ENCODE results near the gene SLC1A3. TPM values are rescaled to one million over a fixed set of nuclear protein-coding genes. Genes with fewer than 3 reads are reported as not detected.
A peak's percentile ranks its signal among the peaks of the same experiment; 100 is the strongest.

The SLC1A3 gene
- total RNA-seq, 1 donor from 2014 or later: 43.5 TPM

DNA sequence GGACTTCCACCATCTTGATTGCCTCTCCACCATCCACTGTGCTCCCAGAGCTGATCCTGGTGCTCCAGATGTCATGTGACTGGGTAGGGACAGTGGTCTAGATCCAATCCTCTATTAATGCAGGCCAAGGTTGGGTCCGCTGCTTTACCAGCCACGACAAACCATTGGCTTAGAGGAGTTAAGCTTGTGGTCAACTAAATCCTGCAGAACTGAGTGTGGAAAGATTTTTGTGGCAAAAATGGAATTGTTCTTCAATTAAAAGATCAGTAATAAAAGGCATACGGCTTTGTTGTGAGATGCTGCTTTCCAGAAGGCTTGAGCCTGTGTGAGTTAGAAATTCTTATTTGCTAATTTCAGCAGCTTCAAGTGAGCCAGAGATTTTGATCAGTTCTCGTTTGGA is 30.7 kb downstream of the SLC1A3 start:
- TF ChIP-seq CTCF (IDR thresholded peaks at IDR 0.05): no peak

DNA sequence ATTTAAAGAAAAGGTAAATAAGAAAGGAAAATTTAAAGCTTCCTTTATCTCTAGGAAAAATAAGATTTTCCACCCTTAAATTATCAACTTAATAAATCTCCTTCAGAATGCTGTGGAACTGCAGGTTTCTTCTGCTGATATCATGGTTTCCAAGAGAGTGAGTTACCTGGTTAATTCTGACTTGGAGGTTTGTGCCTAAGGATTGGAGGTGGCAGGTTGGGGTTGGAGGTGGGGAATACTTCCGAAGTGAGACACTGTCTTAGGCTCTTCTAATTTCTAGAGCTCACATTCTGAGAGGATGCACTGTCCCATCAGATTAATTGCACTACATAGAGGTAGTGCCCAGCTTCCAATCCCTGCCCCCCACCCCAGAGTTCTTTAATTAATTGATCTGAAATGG is 31.1 kb downstream of the SLC1A3 start:
- H3K9me3 ChIP-seq: no peaks in the 10 kb centered on the region
- no peaks in the 10 kb centered on the region for H3K36me3 ChIP-seq
- H3K27ac ChIP-seq: no peak overlapping the region
- ATAC-seq (no peak), DNase-seq (no peak)
- H3K27me3 ChIP-seq: no peaks in the 10 kb centered on the region
- no peak overlapping the region for H3K4me3 ChIP-seq
- no peaks in the 10 kb centered on the region for H3K4me1 ChIP-seq
- intact Hi-C loops (cut with DNase I): no loop called here
- TF ChIP-seq CTCF (IDR thresholded peaks at IDR 0.05): no peak

More for the DNA sequence above, 30.7 kb downstream of the SLC1A3 start:
- no peaks in the 10 kb centered on the region for H3K36me3 ChIP-seq
- no peaks in the 10 kb centered on the region for H3K27me3 ChIP-seq
- DNase-seq: no peak
- no peak overlapping the region for H3K4me3 ChIP-seq
- intact Hi-C loops (cut with DNase I): no loop called here
- no peaks in the 10 kb centered on the region for H3K9me3 ChIP-seq
- H3K4me1 ChIP-seq: no peaks in the 10 kb centered on the region
- ATAC-seq: no peak
- H3K27ac ChIP-seq: no peak overlapping the region

- H3K27me3 ChIP-seq: no peaks in the 10 kb centered on the region
- no peaks in the 10 kb centered on the region for H3K36me3 ChIP-seq
- no peaks in the 10 kb centered on the region for H3K4me1 ChIP-seq
- TF ChIP-seq CTCF (IDR thresholded peaks at IDR 0.05): no peak
- no peak overlapping the region for H3K4me3 ChIP-seq
- intact Hi-C loops (cut with DNase I): no loop called here
- DNase-seq (no peak), ATAC-seq (no peak)
- no peaks in the 10 kb centered on the region for H3K9me3 ChIP-seq
- H3K27ac ChIP-seq: no peak overlapping the region
Measured at GRCh38 chr5:36638056-36638455, 31.6 kb downstream of the SLC1A3 start.

DNA sequence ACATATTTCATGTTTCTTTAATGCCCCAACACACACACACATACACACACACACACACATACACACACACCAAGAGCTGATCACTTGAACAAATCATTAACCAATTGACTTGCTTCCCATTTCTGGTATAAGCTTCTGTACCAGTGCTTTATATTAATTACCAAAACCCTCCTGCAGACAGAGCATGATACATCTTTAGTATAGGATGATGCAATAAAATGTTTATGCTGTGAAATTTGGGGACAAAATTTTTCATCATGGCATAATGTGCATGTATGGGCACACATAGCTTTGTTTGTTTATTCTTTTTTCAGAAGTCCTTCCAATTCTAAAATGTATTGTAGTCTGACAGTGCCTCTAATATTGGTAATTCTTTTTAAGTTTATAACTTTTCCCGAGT is 34.5 kb downstream of the SLC1A3 start:
- no peak for TF ChIP-seq CTCF (IDR thresholded peaks at IDR 0.05)
- intact Hi-C loops (cut with DNase I): no loop called here
- Histone ChIP-seq H3K4me1 (no peaks in the 10 kb centered on the region), H3K27me3 (no peaks in the 10 kb centered on the region), H3K27ac (no peak overlapping the region), H3K36me3 (no peaks in the 10 kb centered on the region), H3K4me3 (no peak overlapping the region), H3K9me3 (no peaks in the 10 kb centered on the region)
- ATAC-seq (no peak), DNase-seq (no peak)

GRCh38 chr5:36641431-36641830 is 35.0 kb downstream of the SLC1A3 start:
- Histone ChIP-seq H3K4me3 (no peak overlapping the region), H3K9me3 (no peaks in the 10 kb centered on the region), H3K4me1 (no peaks in the 10 kb centered on the region), H3K27ac (no peak overlapping the region), H3K27me3 (no peaks in the 10 kb centered on the region), H3K36me3 (no peaks in the 10 kb centered on the region)
- ATAC-seq: no peak
- TF ChIP-seq CTCF (IDR thresholded peaks at IDR 0.05): no peak
- intact Hi-C loops (cut with DNase I): no loop called here
- DNase-seq: no peak

DNA sequence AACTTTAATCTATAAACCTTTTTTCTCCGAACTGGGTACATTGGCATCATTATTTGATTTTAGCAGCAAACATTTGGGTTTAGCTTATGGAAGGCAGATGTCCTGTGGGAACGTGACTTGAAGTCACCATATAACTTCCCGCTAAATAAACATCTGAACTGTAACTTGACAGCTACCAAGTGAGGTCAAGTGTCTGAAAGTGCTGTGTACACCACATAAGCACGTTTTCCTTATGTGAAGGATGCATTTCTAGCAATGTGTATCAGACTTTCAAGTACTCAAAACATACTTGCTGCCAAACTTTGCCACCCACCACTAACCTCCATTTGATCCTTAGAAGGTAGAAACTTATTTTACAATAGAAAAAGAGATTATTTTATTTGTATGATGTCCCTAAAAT is 35.7 kb downstream of the SLC1A3 start:
- peaks cover 4% of the 10 kb centered on the region for H3K4me1 ChIP-seq
- intact Hi-C loops (cut with DNase I): no loop called here
- DNase-seq: no peak
- H3K9me3 ChIP-seq: no peaks in the 10 kb centered on the region
- no peak overlapping the region for H3K27ac ChIP-seq
- H3K36me3 ChIP-seq: no peaks in the 10 kb centered on the region
- H3K27me3 ChIP-seq: no peaks in the 10 kb centered on the region
- TF ChIP-seq CTCF (IDR thresholded peaks at IDR 0.05): no peak
- ATAC-seq: peak; percentile 37
- H3K4me3 ChIP-seq: no peak overlapping the region

Measured in upper lobe of right lung (tissue), 1 donor.